HG03135 (cell line): ENCODE data around the gene CACNA2D4.

Experiments
- ATAC-seq: cut with Tn5 transposase; IDR thresholded peaks from one replicate; pipeline ENCODE4 v1.9.1; 2021; ENCODE audit warnings: mild to moderate bottlenecking, moderate library complexity; ENCODE audit not compliant: unreplicated experiment

The CACNA2D4 gene

GRCh38 chr12:1933342-1934051 is 15.0 kb upstream of the CACNA2D4 start:
- no peak for ATAC-seq

GRCh38 chr12:1932264-1932777 is 13.9 kb upstream of the CACNA2D4 start:
- no peak for ATAC-seq

GRCh38 chr12:1931642-1932041 is 13.2 kb upstream of the CACNA2D4 start:
- no peak for ATAC-seq

GRCh38 chr12:1930803-1931597 is 12.5 kb upstream of the CACNA2D4 start:
- ATAC-seq: no peak

GRCh38 chr12:1929985-1930802 is 11.7 kb upstream of the CACNA2D4 start:
- ATAC-seq: no peak

GRCh38 chr12:1929241-1929984 is 11.0 kb upstream of the CACNA2D4 start:
- ATAC-seq: no peak

GRCh38 chr12:1928439-1929121 is 10.1 kb upstream of the CACNA2D4 start:
- no peak for ATAC-seq

- ATAC-seq: no peak
Observed at GRCh38 chr12:1927751-1928351, 9.4 kb upstream of the CACNA2D4 start.

- no peak for ATAC-seq
Observed at GRCh38 chr12:1927051-1927680, 8.7 kb upstream of the CACNA2D4 start.

GRCh38 chr12:1926251-1926657 is 7.8 kb upstream of the CACNA2D4 start:
- no peak for ATAC-seq

GRCh38 chr12:1925684-1926006 is 7.2 kb upstream of the CACNA2D4 start:
- no peak for ATAC-seq

GRCh38 chr12:1924996-1925683 is 6.7 kb upstream of the CACNA2D4 start:
- ATAC-seq: no peak

GRCh38 chr12:1922985-1923384 is 4.5 kb upstream of the CACNA2D4 start:
- ATAC-seq: no peak

- no peak for ATAC-seq
Observed at GRCh38 chr12:1922075-1922709, 3.7 kb upstream of the CACNA2D4 start.

GRCh38 chr12:1920971-1921370 is 2.5 kb upstream of the CACNA2D4 start:
- ATAC-seq: no peak

- ATAC-seq: no peak
Observed at GRCh38 chr12:1920436-1920835, 2.0 kb upstream of the CACNA2D4 start.

GRCh38 chr12:1919763-1920162 is 1.3 kb upstream of the CACNA2D4 start:
- ATAC-seq: no peak

- no peak for ATAC-seq
Observed at GRCh38 chr12:1919284-1919683, 832 bp upstream of the CACNA2D4 start.
